ENCODE data around the gene IL23R.

DNA sequence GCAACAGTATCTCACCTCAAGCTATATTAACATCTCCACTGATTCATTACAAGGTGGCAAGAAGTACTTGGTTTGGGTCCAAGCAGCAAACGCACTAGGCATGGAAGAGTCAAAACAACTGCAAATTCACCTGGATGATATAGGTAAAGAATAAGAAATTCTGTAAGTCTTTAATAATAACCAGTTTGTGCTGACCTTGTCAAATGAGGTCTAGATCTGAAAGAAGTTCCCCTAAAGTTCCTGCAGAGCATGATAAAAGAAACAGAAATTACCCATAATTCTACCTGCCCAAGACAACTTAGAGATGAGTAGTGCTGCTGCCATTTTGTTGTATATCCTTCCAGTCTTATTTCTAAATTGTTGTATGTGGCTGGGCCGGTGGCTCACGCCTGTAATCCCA is 34.5 kb downstream of the IL23R start:
- TF ChIP-seq, protein P1, sequence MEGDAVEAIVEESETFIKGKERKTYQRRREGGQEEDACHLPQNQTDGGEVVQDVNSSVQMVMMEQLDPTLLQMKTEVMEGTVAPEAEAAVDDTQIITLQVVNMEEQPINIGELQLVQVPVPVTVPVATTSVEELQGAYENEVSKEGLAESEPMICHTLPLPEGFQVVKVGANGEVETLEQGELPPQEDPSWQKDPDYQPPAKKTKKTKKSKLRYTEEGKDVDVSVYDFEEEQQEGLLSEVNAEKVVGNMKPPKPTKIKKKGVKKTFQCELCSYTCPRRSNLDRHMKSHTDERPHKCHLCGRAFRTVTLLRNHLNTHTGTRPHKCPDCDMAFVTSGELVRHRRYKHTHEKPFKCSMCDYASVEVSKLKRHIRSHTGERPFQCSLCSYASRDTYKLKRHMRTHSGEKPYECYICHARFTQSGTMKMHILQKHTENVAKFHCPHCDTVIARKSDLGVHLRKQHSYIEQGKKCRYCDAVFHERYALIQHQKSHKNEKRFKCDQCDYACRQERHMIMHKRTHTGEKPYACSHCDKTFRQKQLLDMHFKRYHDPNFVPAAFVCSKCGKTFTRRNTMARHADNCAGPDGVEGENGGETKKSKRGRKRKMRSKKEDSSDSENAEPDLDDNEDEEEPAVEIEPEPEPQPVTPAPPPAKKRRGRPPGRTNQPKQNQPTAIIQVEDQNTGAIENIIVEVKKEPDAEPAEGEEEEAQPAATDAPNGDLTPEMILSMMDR (IDR thresholded peaks at IDR 0.05; ENCODE audit: borderline replicate concordance, extremely low read depth, low read length, poor library complexity, severe bottlenecking) = no peak
- no peak for TF ChIP-seq EZH2 (IDR thresholded peaks at IDR 0.05; ENCODE audit: borderline replicate concordance, low read depth, low read length, severe bottlenecking)
